Pancreas (tissue), 10 donors: ENCODE measurements around the gene PTH1R. TPM values are rescaled to one million over a fixed set of nuclear protein-coding genes. Genes with fewer than 3 reads are reported as not detected.

Experiments used
- ATAC-seq, 4 donors: fragments of 200-7000 bp; cut with Tn5 transposase; one replicate each; pipeline versions ENCODE4 v1.8.0 to v1.9.1; 2020; ENCODE audit warnings: mild to moderate bottlenecking in 4 of 4, moderate library complexity in 4 of 4
- DNase-seq, 6 donors: peaks; one replicate each; pipeline ENCODE4 v3.0.0-alpha.2; 2020
- FAIRE-seq: peaks from 2 replicates; lab custom pipeline; 2012; peaks lifted over from hg19 to GRCh38; lab: Jason Lieb, UNC
- H3K27ac ChIP-seq, 4 donors: fragments of 200-600 bp; sonication (generic); 1 replicate in 3 of 4; 2 replicates in 1 of 4; pipeline versions ENCODE4 v1.5.0 to v1.8.0; 2020
- H3K27me3 ChIP-seq, 4 donors: fragments of 200-600 bp; one replicate each; pipeline ENCODE4 v1.8.0; 2021
- H3K36me3 ChIP-seq, 3 donors: fragments of 200-600 bp; sonication (generic) in 1 of 3; one replicate each; pipeline versions ENCODE4 v1.5.0 to v1.8.0; 2020 to 2021
- H3K4me1 ChIP-seq, 3 donors: fragments of 200-600 bp; one replicate each; pipeline ENCODE4 v1.8.0; 2021
- H3K4me3 ChIP-seq, 4 donors: fragments of 200-600 bp; sonication (generic) in 2 of 4; one replicate each; pipeline versions ENCODE4 v1.5.0 to v1.8.0; 2020 to 2021
- H3K9me3 ChIP-seq, 4 donors: fragments of 200-600 bp; one replicate each; pipeline ENCODE4 v1.8.0; 2021
- WGBS, 2 donors: extraction: QIAGEN DNeasy Blood & Tissue Kit; methylation state at CpG; one replicate each; pipeline ENCODE4 v1.1.7; 2013; 5-methylcytosine and 5-hydroxymethylcytosine counted together
- intact Hi-C, 3 donors: fragments of 100-400 bp; cut with DNase I; formaldehyde crosslinking; loops; one replicate each; pipeline versions ENCODE4 v1.11.1 to v1.14.2; 2022
- polyA plus RNA-seq, 2 donors: library from polyadenylated mRNA; stranded (reverse); fragments of 200-250 nt; gene quantifications; one replicate each; pipeline ENCODE4 v1.2.3, GENCODE V29; 2013
- total RNA-seq, 6 donors: library from RNA; stranded (reverse); fragmentation: NEBNext Ultra II Directional in 4 of 6; extraction: Animal tissue kit (Norgen Biotek cat#: 25700) in 4 of 6; gene quantifications; one replicate each; pipeline versions ENCODE4 v1.2.1 to v1.2.4, GENCODE V29; 2021 to 2023
- TF ChIP-seq, protein P1 (sequence below), 4 donors: fragments of 200-600 bp; sonication (generic) in 3 of 4; IDR thresholded peaks; one replicate each; pipeline versions ENCODE4 v1.5.0 to v1.8.0; 2021; ENCODE audit warnings: antibody characterized with exemption in 4 of 4
- donor health status: healthy with polysubstance abuse.
- donor health status: DM: no; HTN: no; CAD: no; lungs with moderate emphysema.
- donor health status: DM: no; HTN: no; CAD: no.
- donor health status: control.
- donor health status: control.
- donor health status: Bipolar disorder and iron deficiency.
- donor health status: DM: yes; HTN: yes; CAD: no.
- donor health status: DM: no; HTN: no; CAD: no.
- donor health status: DM: no; HTN: no; CAD: no.
- donor health status: DM: yes; HTN: yes; CAD: no.

The PTH1R gene
- total and polyA plus RNA-seq, 8 donors: 0.49 to 34.8 (median 2.0) TPM

DNA sequence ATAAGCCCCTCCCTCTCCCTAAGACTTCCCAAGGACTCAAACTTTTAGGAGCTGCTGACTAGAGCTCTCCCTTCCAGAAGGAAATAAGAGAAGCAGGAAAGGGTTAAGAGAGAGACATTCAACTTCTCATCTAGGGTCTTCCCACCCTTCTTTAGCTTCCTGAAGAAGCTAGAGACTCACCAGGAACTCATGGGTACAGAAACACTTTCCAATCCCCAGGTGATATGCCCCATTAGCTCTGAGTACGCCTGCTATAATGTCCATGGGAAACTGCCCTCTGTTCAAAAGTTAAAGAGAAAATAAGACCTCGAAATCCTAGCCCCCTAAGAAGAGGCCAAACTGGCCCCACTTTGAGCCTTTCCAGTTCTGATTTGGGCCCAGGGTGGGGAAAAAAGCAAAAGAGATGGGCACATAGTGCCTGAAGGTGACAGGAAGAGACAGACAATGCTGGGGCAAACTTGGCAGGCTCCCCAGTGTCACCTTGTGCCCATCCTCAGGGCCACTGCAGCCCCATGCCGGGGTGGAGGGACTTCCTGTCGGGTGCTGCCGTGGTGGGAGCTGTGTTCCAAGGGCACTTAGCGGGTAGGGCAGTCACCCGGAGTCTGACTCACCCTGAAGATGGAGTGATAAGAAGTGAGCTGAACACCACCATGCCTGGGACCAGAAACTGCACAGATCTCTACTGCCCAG lies 69.5 kb downstream of the PTH1R start:
- H3K4me1 ChIP-seq: peaks cover 72 to 90% (median 87%) of the 10 kb centered on the region in 3 donors
- peak overlapping the region; percentile 91 to 97 (median 92) for H3K27ac ChIP-seq
- H3K4me3 ChIP-seq: peak overlapping the region in 1 of 4 donors; percentile 0
- no peaks in the 10 kb centered on the region for H3K27me3 ChIP-seq
- intact Hi-C loops: no loop called here
- TF ChIP-seq, protein P1, sequence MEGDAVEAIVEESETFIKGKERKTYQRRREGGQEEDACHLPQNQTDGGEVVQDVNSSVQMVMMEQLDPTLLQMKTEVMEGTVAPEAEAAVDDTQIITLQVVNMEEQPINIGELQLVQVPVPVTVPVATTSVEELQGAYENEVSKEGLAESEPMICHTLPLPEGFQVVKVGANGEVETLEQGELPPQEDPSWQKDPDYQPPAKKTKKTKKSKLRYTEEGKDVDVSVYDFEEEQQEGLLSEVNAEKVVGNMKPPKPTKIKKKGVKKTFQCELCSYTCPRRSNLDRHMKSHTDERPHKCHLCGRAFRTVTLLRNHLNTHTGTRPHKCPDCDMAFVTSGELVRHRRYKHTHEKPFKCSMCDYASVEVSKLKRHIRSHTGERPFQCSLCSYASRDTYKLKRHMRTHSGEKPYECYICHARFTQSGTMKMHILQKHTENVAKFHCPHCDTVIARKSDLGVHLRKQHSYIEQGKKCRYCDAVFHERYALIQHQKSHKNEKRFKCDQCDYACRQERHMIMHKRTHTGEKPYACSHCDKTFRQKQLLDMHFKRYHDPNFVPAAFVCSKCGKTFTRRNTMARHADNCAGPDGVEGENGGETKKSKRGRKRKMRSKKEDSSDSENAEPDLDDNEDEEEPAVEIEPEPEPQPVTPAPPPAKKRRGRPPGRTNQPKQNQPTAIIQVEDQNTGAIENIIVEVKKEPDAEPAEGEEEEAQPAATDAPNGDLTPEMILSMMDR (IDR thresholded peaks at IDR 0.05): no peak
- peak; percentile 22 to 50 (median 40) for ATAC-seq
- 9 to 12% methylated on average over 7 of the region's 7 CpGs for WGBS, 2 donors
- peak in 4 of 6 donors; percentile 64 to 80 (median 71) for DNase-seq
- H3K36me3 ChIP-seq: no peaks in the 10 kb centered on the region
- H3K9me3 ChIP-seq: no peaks in the 10 kb centered on the region
- no peak for FAIRE-seq

- H3K9me3 ChIP-seq: no peaks in the 10 kb centered on the region
- peaks cover 67 to 85% (median 82%) of the 10 kb centered on the region in 3 donors for H3K4me1 ChIP-seq
- FAIRE-seq: no peak
- no peak for ATAC-seq
- 41 to 54% methylated on average over 4 of the region's 4 CpGs for WGBS, 2 donors
- peak overlapping the region in 1 of 4 donors; percentile 0 for H3K4me3 ChIP-seq
- intact Hi-C loops: no loop called here
- TF ChIP-seq, protein P1 (IDR thresholded peaks at IDR 0.05): no peak
- no peak for DNase-seq
- peak overlapping the region; percentile 91 to 97 (median 92) for H3K27ac ChIP-seq
- no peaks in the 10 kb centered on the region for H3K36me3 ChIP-seq
- no peaks in the 10 kb centered on the region for H3K27me3 ChIP-seq
These were observed 70.0 kb downstream of the PTH1R start for GRCh38 chr3:46947546-46947901.

GRCh38 chr3:46947981-46948791 lies 70.7 kb downstream of the PTH1R start:
- FAIRE-seq: no peak
- DNase-seq: peak in 5 of 6 donors; percentile 75 to 89 (median 84)
- H3K4me3 ChIP-seq: peak overlapping the region in 1 of 4 donors; percentile 0
- intact Hi-C loops: no loop called here
- H3K36me3 ChIP-seq: no peaks in the 10 kb centered on the region
- no peaks in the 10 kb centered on the region for H3K9me3 ChIP-seq
- TF ChIP-seq, protein P1 (IDR thresholded peaks at IDR 0.05): no peak
- peak; percentile 65 to 82 (median 70) for ATAC-seq
- H3K27me3 ChIP-seq: no peaks in the 10 kb centered on the region
- 17 to 23% methylated on average over 19 of the region's 19 CpGs for WGBS, 2 donors
- H3K27ac ChIP-seq: peak overlapping the region; percentile 91 to 97 (median 92)
- H3K4me1 ChIP-seq: peaks cover 61 to 80% (median 76%) of the 10 kb centered on the region in 3 donors

GRCh38 chr3:46948830-46949671 lies 71.5 kb downstream of the PTH1R start:
- Histone ChIP-seq H3K9me3 (no peaks in the 10 kb centered on the region), H3K36me3 (no peaks in the 10 kb centered on the region), H3K27ac (peak overlapping the region; percentile 91 to 97 (median 92)), H3K4me1 (peaks cover 54 to 83% (median 68%) of the 10 kb centered on the region in 3 donors), H3K27me3 (no peaks in the 10 kb centered on the region), H3K4me3 (no peak overlapping the region)
- FAIRE-seq (no peak), ATAC-seq (peak in 2 of 4 donors; percentile 15 to 21), DNase-seq (peak in 3 of 6 donors; percentile 64 to 72 (median 71))
- 26 to 31% methylated on average over 6 of the region's 6 CpGs for WGBS, 2 donors
- intact Hi-C loops: no loop called here
- TF ChIP-seq, protein P1 (IDR thresholded peaks at IDR 0.05): no peak
